HepG2 (cell line): ENCODE measurements around the gene OR11A1. TPM values are rescaled to one million over a fixed set of nuclear protein-coding genes. Genes with fewer than 3 reads are reported as not detected.
A peak's percentile ranks its signal among the peaks of the same experiment; 100 is the strongest.

Experiments used
- ATAC-seq: fragments of 200-7000 bp; cut with Tn5 transposase; 3 replicates; pipeline ENCODE4 v1.9.1; 2020; ENCODE audit warnings: mild to moderate bottlenecking, moderate library complexity
- BruUV-seq: library from RNA; stranded (reverse); fragments of 400-500 nt; replicated peaks from 2 replicates; lab custom pipeline; 2021; lab: Mats Ljungman, UMichigan
- CTCF ChIA-PET: fragments of 300-600 bp; formaldehyde crosslinking; extraction: SDS; loops from one replicate; lab custom pipeline; 2021; ENCODE audit warnings: low total read pairs, inconsistent platforms, low intra/inter-chr PET ratio; lab: Yijun Ruan, JAX
- POLR2A ChIA-PET: fragments of 350-600 bp; sonication (Branson Sonifier 250); formaldehyde crosslinking; loops from one replicate; lab custom pipeline; 2020; ENCODE audit warnings: antibody characterized with exemption, inconsistent platforms; lab: Yijun Ruan, JAX
- DNase-seq: peaks from one replicate; pipeline ENCODE4 v3.0.0-alpha.2; 2015; ENCODE audit warnings: low spot score
- FAIRE-seq: peaks from 3 replicates; lab custom pipeline; 2011; peaks lifted over from hg19 to GRCh38; lab: Jason Lieb, UNC
- H2AFZ ChIP-seq: one replicate; pipeline ENCODE4 v1.6.1; 2011; ENCODE audit warnings: low read length, inconsistent platforms
- H3K27ac ChIP-seq: fragments of 300-600 bp; 3 replicates; pipeline ENCODE4 v1.8.0; 2011; ENCODE audit warnings: mixed run types, mild to moderate bottlenecking, mixed read lengths, low read length, inconsistent platforms; ENCODE audit not compliant: insufficient read depth; ENCODE audit errors: extremely low read length
- H3K27me3 ChIP-seq, 2 experiments: fragments of 200-600 bp in 1 of 2; 2 replicates in 1 of 2; 3 replicates in 1 of 2; pipeline versions ENCODE4 v1.6.0 to v1.8.0; 2011; ENCODE audit warnings: low read length in 2 of 2, mild to moderate bottlenecking in 2 of 2, moderate library complexity in 2 of 2, inconsistent platforms in 1 of 2; ENCODE audit not compliant: insufficient read depth in 2 of 2, control insufficient read depth in 1 of 2
- H3K36me3 ChIP-seq, 2 experiments: fragments of 200-600 bp in 1 of 2; replicated peaks in 1 of 2; 2 replicates in 1 of 2; 3 replicates in 1 of 2; pipeline versions ENCODE4 v1.5.1 to v1.8.0; 2011; ENCODE audit warnings: low read length in 2 of 2, inconsistent platforms in 1 of 2; ENCODE audit not compliant: insufficient read depth in 2 of 2, control insufficient read depth in 1 of 2
- H3K4me1 ChIP-seq: 2 replicates; pipeline ENCODE4 v1.5.1; 2012; ENCODE audit warnings: low read length, inconsistent platforms; ENCODE audit not compliant: insufficient read depth
- H3K4me2 ChIP-seq: 2 replicates; pipeline ENCODE4 v1.6.0; 2011; ENCODE audit warnings: low read depth, low read length, inconsistent platforms
- H3K4me3 ChIP-seq, 3 experiments: fragments of 200-600 bp in 1 of 3; sonication (generic), shearing (Covaris generic) in 1 of 3; replicated peaks in 1 of 3; 2 replicates each; pipeline ENCODE4 v1.5.1; 2011 to 2016; ENCODE audit warnings: low read length in 3 of 3, inconsistent platforms in 2 of 3, low read depth in 2 of 3, mild to moderate bottlenecking in 2 of 3, control low read depth in 1 of 3, mixed read lengths in 1 of 3; ENCODE audit not compliant: insufficient read depth in 1 of 3
- H3K79me2 ChIP-seq: one replicate; pipeline ENCODE4 v1.6.1; 2011; ENCODE audit warnings: low read length, inconsistent platforms; ENCODE audit not compliant: insufficient read depth
- H3K9ac ChIP-seq: 2 replicates; pipeline ENCODE4 v1.6.0; 2011; ENCODE audit warnings: mild to moderate bottlenecking, low read depth, low read length, inconsistent platforms; ENCODE audit not compliant: insufficient read depth
- H3K9me3 ChIP-seq: 2 replicates; pipeline ENCODE4 v1.5.1; 2012; ENCODE audit warnings: mild to moderate bottlenecking, low read length
- H4K20me1 ChIP-seq: 2 replicates; pipeline ENCODE4 v1.6.0; 2011; ENCODE audit warnings: inconsistent platforms, mild to moderate bottlenecking, low read length, moderate library complexity; ENCODE audit not compliant: insufficient read depth
- KAT2B ChIP-seq: fragments of 150-350 bp; IDR thresholded peaks from 2 replicates; pipeline ENCODE4 v1.6.1; 2014; ENCODE audit warnings: low read depth, low read length, borderline replicate concordance
- MAFF ChIP-seq: IDR thresholded peaks from 2 replicates; pipeline ENCODE4 v1.6.1; 2011; ENCODE audit warnings: low read depth, low read length, improper control_type of control experiment
- MAFK ChIP-seq, 2 experiments: IDR thresholded peaks in 1 of 2; conservative IDR thresholded peaks in 1 of 2; 2 replicates each; pipeline ENCODE4 v1.6.1; 2011; ENCODE audit warnings: improper control_type of control experiment in 2 of 2, low read length in 2 of 2
- STAG1 ChIP-seq: sonication (generic); formaldehyde crosslinking; IDR thresholded peaks from 2 replicates; pipeline ENCODE4 v1.4.0; 2020; ENCODE audit warnings: missing genetic modification reagents
- TBP ChIP-seq: sonication (generic); formaldehyde crosslinking; IDR thresholded peaks from 2 replicates; pipeline ENCODE4 v1.5.0; 2020; ENCODE audit warnings: missing genetic modification reagents
- WGBS: methylation state at CpG from one replicate; pipeline ENCODE4 v1.1.6; 2017; ENCODE audit warnings: low lambda C conversion rate; 5-methylcytosine and 5-hydroxymethylcytosine counted together
- in situ Hi-C: cut with HindIII; loops from 2 replicates; pipeline ENCODE4 v1.10.0; 2017; ENCODE audit warnings: low pct_unique_long_range_greater_than_20kb; ENCODE audit not compliant: extremely low pct_ligation_motif_present
- intact Hi-C: fragments of 100-400 bp; cut with micrococcal nuclease; formaldehyde crosslinking; loops from one replicate; pipeline ENCODE4 v1.10.0; 2022; ENCODE audit not compliant: unreplicated experiment
- polyA plus RNA-seq, 8 experiments: library from polyadenylated mRNA; depleted of rRNA in 3 of 8; stranded (reverse) in 7 of 8; unstranded in 1 of 8; fragments of >200 nt; fragmentation: Illumina TruSeq in 4 of 8; extraction: Trizol in 4 of 8; gene quantifications; 2 replicates each; pipeline versions ENCODE4 v1.2.1 to v1.2.3, GENCODE V29; 2011 to 2016; ENCODE audit warnings: low read depth in 4 of 8, missing spikeins in 1 of 8, mixed read lengths in 1 of 8; ENCODE audit not compliant: insufficient read depth in 1 of 8
- total RNA-seq, 5 experiments: library from RNA; depleted of rRNA; stranded (reverse); fragments of >200 nt; fragmentation: Illumina TruSeq; extraction: Trizol; gene quantifications; 2 replicates each; pipeline ENCODE4 v1.2.3, GENCODE V29; 2016; ENCODE audit warnings: low read depth in 1 of 5
- TF ChIP-seq, protein P1 (sequence below): sonication (generic); formaldehyde crosslinking; IDR thresholded peaks from 2 replicates; pipeline ENCODE4 v1.5.0; 2020; ENCODE audit warnings: mild to moderate bottlenecking, missing genetic modification reagents, moderate library complexity

OR11A1 gene
- total and polyA plus RNA-seq, 2 of the 13 experiments (the other 11 are each of a cell fraction or from before 2014, with no cell fraction given) = not detected

GRCh38 chr6:29414588-29414987 is 42.3 kb downstream of the OR11A1 start, which contains the start of gene OR12D1:
Gene OR12D1, plus strand, starts transcription at chr6:29414928.
- POLR2A ChIA-PET = no interaction called here
- DNase-seq (peak; percentile 10), ATAC-seq (no peak), FAIRE-seq (no peak)
- Histone ChIP-seq H4K20me1 (no peaks in the 10 kb centered on the region), H3K36me3 (no peaks in the 10 kb centered on the region), H3K9ac (no peak within 1 kb of the TSS), H3K27ac (no peak within 1 kb of the TSS), H3K4me2 (no peak within 1 kb of the TSS), H3K4me3 (no peak within 1 kb of the TSS), H3K79me2 (no peaks in the 10 kb centered on the region), H3K9me3 (0 out of 2 replicates have a peak, but pooled peaks cover 4% of the 10 kb centered on the region), H3K4me1 (no peaks in the 10 kb centered on the region), H3K27me3 (no peaks in the 10 kb centered on the region), H2AFZ (no peak within 1 kb of the TSS)
- BruUV-seq = no TSS peak
- intact Hi-C loops (loop anchor here (1.0 kb wide), 1 partner anchor 175 kb away; no protein-coding TSS in a partner anchor), in situ Hi-C loops (no loop called here)
- CTCF ChIA-PET = no interaction called here
- no peak for TF ChIP-seq KAT2B
- TF ChIP-seq, protein P1, sequence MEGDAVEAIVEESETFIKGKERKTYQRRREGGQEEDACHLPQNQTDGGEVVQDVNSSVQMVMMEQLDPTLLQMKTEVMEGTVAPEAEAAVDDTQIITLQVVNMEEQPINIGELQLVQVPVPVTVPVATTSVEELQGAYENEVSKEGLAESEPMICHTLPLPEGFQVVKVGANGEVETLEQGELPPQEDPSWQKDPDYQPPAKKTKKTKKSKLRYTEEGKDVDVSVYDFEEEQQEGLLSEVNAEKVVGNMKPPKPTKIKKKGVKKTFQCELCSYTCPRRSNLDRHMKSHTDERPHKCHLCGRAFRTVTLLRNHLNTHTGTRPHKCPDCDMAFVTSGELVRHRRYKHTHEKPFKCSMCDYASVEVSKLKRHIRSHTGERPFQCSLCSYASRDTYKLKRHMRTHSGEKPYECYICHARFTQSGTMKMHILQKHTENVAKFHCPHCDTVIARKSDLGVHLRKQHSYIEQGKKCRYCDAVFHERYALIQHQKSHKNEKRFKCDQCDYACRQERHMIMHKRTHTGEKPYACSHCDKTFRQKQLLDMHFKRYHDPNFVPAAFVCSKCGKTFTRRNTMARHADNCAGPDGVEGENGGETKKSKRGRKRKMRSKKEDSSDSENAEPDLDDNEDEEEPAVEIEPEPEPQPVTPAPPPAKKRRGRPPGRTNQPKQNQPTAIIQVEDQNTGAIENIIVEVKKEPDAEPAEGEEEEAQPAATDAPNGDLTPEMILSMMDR (CRISPR knock-in tag) = peak; percentile 24; the same call in 1 of the 2 replicates
- TF ChIP-seq STAG1 (CRISPR knock-in tag) = peak; percentile 20; the same call in 1 of the 2 replicates
- TF ChIP-seq, all 625 proteins: peak for 2

GRCh38 chr6:29403801-29404200 is 53.1 kb downstream of the OR11A1 start:
- 4% methylated on average over 1 of the region's 1 CpG for WGBS
- no peak overlapping the region for H3K9ac ChIP-seq
- FAIRE-seq (no peak), DNase-seq (no peak), ATAC-seq (no peak)
- in situ Hi-C loops (no loop called here), intact Hi-C loops (no loop called here)
- no peaks in the 10 kb centered on the region for H4K20me1 ChIP-seq
- no peak overlapping the region for H3K4me2 ChIP-seq
- no peak overlapping the region for H3K4me3 ChIP-seq
- BruUV-seq = no TSS peak
- CTCF ChIA-PET = no interaction called here
- H3K27ac ChIP-seq = no peak overlapping the region
- H3K36me3 ChIP-seq = no peaks in the 10 kb centered on the region
- TF ChIP-seq MAFF = peak; percentile 62
- TF ChIP-seq MAFK (conservative IDR thresholded peaks at IDR 0.05 in 1 of 2, IDR thresholded peaks at IDR 0.05 in 1 of 2; ENCODE audit: low read length in 2 of 2) = peak; percentile 61 to 83
- no peak for TF ChIP-seq TBP
- POLR2A ChIA-PET = no interaction called here
- H3K9me3 ChIP-seq = no peaks in the 10 kb centered on the region
- no peaks in the 10 kb centered on the region for H3K79me2 ChIP-seq
- no peaks in the 10 kb centered on the region for H3K27me3 ChIP-seq
- no peak overlapping the region for H2AFZ ChIP-seq
- H3K4me1 ChIP-seq = no peaks in the 10 kb centered on the region
